Osteoblast (primary cell): ENCODE results near the gene CFAP161. TPM values are rescaled to one million over a fixed set of nuclear protein-coding genes. Genes with fewer than 3 reads are reported as not detected.

ENCODE experiments used
- DNase-seq: peaks from one replicate; pipeline ENCODE4 v3.0.0; 2011; ENCODE audit warnings: low spot score, mixed read lengths; ENCODE audit not compliant: insufficient read length; ENCODE audit errors: missing footprints
- H2AFZ ChIP-seq: 2 replicates; pipeline ENCODE4 v1.6.0; 2011; ENCODE audit warnings: mild to moderate bottlenecking, low read length
- H3K27ac ChIP-seq: 2 replicates; pipeline ENCODE4 v1.5.1; 2011; ENCODE audit warnings: mild to moderate bottlenecking, low read depth, low read length, moderate library complexity
- H3K27me3 ChIP-seq: 2 replicates; pipeline ENCODE4 v1.6.0; 2012; ENCODE audit warnings: mild to moderate bottlenecking, control low read depth, inconsistent platforms, low read length, moderate library complexity; ENCODE audit not compliant: insufficient read depth
- H3K36me3 ChIP-seq: 2 replicates; pipeline ENCODE4 v1.5.1; 2011; ENCODE audit warnings: mild to moderate bottlenecking, low read length, control low read depth, moderate library complexity; ENCODE audit not compliant: insufficient read depth
- H3K4me1 ChIP-seq: 2 replicates; pipeline ENCODE4 v1.5.1; 2011; ENCODE audit warnings: mild to moderate bottlenecking, low read length, control low read depth, moderate library complexity; ENCODE audit not compliant: insufficient read depth
- H3K4me2 ChIP-seq: 2 replicates; pipeline ENCODE4 v1.6.0; 2011; ENCODE audit warnings: mild to moderate bottlenecking, low read length; ENCODE audit not compliant: insufficient read depth
- H3K4me3 ChIP-seq: fragments of 200-600 bp; sonication (generic); 3 replicates; pipeline ENCODE4 v1.5.1; 2012; ENCODE audit warnings: mild to moderate bottlenecking, low read length, inconsistent platforms; ENCODE audit not compliant: insufficient read depth
- H3K79me2 ChIP-seq: 2 replicates; pipeline ENCODE4 v1.6.0; 2012; ENCODE audit warnings: mild to moderate bottlenecking, low read length, control low read depth, inconsistent platforms; ENCODE audit not compliant: insufficient read depth
- H3K9me3 ChIP-seq: 2 replicates; pipeline ENCODE4 v1.5.1; 2011; ENCODE audit warnings: low read depth, low read length, control low read depth
- H4K20me1 ChIP-seq: 2 replicates; pipeline ENCODE4 v1.6.0; 2012; ENCODE audit warnings: mild to moderate bottlenecking, low read length, control low read depth; ENCODE audit not compliant: insufficient read depth
- total RNA-seq: library from RNA; depleted of rRNA; stranded (reverse); fragments of >200 nt; gene quantifications from 2 replicates; pipeline ENCODE4 v1.2.3, GENCODE V29; 2012
- TF ChIP-seq, protein P1 (sequence below): IDR thresholded peaks from 2 replicates; pipeline ENCODE4 v1.5.1; 2011; ENCODE audit warnings: mild to moderate bottlenecking, low read depth, low read length, moderate library complexity; ENCODE audit errors: extremely low read depth

The CFAP161 gene
- total RNA-seq, 1 donor, result under 0.01 TPM

DNA sequence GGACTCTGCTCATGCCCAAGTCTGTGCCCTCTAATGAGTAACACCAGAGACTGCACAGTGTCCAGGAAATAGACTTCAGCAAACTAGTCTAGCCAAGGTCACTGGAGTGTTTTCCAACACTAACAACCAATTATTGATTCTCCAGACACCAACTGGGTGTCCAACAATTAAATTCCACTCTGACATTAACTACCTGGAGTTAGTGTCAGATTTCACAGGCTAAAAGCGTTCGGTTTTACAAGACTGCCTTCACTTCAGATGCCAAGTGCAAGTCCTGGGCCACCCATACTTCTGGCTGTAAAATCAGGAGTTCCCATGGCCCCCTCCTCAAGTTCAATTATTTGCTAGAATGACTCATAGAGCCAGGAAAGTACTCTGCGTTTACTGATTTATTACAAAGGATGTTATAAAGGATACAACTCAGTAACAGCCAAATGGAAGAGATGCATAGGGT lies 20.8 kb upstream of the CFAP161 start:
- Histone ChIP-seq H3K79me2 (no peaks in the 10 kb centered on the region), H3K27me3 (peaks cover 29% of the 10 kb centered on the region), H3K36me3 (no peaks in the 10 kb centered on the region), H3K9me3 (no peaks in the 10 kb centered on the region), H3K4me3 (no peak overlapping the region), H3K4me1 (peaks cover 14% of the 10 kb centered on the region), H3K4me2 (no peak overlapping the region), H3K27ac (no peak overlapping the region), H4K20me1 (no peaks in the 10 kb centered on the region), H2AFZ (no peak overlapping the region)
- DNase-seq, result no peak
- TF ChIP-seq, protein P1, sequence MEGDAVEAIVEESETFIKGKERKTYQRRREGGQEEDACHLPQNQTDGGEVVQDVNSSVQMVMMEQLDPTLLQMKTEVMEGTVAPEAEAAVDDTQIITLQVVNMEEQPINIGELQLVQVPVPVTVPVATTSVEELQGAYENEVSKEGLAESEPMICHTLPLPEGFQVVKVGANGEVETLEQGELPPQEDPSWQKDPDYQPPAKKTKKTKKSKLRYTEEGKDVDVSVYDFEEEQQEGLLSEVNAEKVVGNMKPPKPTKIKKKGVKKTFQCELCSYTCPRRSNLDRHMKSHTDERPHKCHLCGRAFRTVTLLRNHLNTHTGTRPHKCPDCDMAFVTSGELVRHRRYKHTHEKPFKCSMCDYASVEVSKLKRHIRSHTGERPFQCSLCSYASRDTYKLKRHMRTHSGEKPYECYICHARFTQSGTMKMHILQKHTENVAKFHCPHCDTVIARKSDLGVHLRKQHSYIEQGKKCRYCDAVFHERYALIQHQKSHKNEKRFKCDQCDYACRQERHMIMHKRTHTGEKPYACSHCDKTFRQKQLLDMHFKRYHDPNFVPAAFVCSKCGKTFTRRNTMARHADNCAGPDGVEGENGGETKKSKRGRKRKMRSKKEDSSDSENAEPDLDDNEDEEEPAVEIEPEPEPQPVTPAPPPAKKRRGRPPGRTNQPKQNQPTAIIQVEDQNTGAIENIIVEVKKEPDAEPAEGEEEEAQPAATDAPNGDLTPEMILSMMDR, result no peak

DNA sequence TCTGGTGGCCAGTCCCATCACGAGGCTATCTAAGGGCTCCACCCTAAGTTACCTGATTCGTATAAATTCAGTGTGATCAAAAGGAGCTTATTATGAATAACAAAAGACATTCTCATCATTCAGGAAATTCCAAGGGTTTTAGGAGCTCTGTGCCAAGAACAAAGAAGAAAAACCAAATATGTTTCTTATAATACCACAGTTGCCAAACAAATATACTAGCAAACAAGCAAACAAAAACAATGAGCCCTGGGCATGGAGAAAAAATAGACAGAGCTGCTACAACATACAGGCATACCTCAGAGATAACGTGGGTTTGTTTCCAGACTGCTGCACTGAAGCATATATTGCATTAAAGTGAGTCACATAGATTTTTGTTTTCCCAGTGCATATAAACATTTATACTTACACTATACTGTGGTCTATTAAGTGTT lies 20.2 kb upstream of the CFAP161 start:
- no peak overlapping the region for H3K4me2 ChIP-seq
- no peaks in the 10 kb centered on the region for H3K9me3 ChIP-seq
- TF ChIP-seq, protein P1, result no peak
- H3K4me1 ChIP-seq, result peaks cover 14% of the 10 kb centered on the region
- H3K27ac ChIP-seq, result no peak overlapping the region
- no peak overlapping the region for H3K4me3 ChIP-seq
- peaks cover 35% of the 10 kb centered on the region for H3K27me3 ChIP-seq
- no peaks in the 10 kb centered on the region for H4K20me1 ChIP-seq
- H3K79me2 ChIP-seq, result no peaks in the 10 kb centered on the region
- H2AFZ ChIP-seq, result no peak overlapping the region
- H3K36me3 ChIP-seq, result no peaks in the 10 kb centered on the region
- DNase-seq, result no peak

DNA sequence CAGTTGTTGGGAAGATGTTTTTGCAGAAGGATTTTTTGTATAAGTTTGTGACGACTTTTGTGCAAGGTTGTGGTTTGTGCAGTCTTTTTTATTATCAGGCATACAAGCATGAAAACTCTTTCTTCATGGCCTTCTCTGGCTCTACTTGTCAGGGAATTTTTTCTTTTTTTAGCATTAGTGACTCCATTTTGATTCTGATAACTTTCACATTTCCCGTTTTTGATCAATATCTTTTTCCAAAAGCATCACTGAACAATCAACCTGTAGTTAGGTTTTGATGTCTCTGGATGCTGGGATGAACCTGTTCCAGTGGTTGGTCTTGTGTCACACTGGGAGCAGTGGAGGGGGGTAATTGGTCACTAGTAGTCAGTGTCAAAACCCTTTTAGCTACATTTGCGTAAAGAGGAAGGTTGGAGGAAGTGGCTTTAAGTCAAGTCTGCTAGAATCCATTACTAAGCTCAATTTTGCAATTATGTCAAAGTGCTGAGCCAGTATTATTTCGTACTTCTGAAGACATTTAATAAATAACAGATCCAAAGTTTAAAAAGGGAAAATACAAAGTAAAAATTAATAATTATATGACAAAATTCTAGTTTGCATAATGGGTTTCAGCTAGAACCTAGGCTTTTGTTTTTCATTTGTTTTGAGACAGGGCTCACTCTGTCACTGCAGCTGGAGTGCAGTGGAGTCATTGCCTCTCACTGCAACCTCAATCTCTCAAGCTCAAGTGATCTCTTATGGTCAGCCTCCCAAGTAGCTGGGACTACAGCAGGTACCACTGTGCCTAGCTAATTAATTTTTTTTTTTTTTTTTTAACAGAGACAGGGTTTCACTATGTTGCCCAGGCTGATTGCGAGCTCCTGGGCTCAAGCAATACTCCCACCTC lies 18.8 kb upstream of the CFAP161 start:
- no peak overlapping the region for H3K4me3 ChIP-seq
- no peak for DNase-seq
- no peak overlapping the region for H3K27ac ChIP-seq
- H3K79me2 ChIP-seq, result no peaks in the 10 kb centered on the region
- H4K20me1 ChIP-seq, result no peaks in the 10 kb centered on the region
- no peaks in the 10 kb centered on the region for H3K36me3 ChIP-seq
- TF ChIP-seq, protein P1, result no peak
- no peak overlapping the region for H2AFZ ChIP-seq
- H3K4me2 ChIP-seq, result no peak overlapping the region
- H3K27me3 ChIP-seq, result peaks cover 28% of the 10 kb centered on the region
- H3K4me1 ChIP-seq, result peaks cover 14% of the 10 kb centered on the region
- H3K9me3 ChIP-seq, result no peaks in the 10 kb centered on the region

DNA sequence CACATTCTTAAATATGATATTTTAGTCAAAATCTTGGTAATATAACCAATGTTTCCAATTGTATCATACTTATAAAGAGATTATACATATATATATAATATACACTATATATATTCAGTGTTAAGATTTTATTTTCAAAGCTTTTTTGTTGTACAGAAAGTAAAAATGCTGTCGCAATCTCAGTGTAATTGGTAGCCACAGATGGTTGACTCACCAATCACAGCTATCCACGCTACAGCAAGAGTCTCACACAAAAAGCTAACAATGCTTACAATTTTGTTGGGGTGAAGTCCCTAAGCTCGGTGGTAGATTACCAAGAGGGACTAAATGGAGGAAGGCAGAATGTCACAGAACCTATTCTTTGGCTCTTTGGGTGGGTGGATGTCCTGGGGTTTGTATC lies 16.9 kb upstream of the CFAP161 start:
- peak overlapping the region; percentile 82 for H3K27ac ChIP-seq
- H3K27me3 ChIP-seq, result peaks cover 16% of the 10 kb centered on the region
- H3K79me2 ChIP-seq, result no peaks in the 10 kb centered on the region
- TF ChIP-seq, protein P1, result no peak
- H3K36me3 ChIP-seq, result no peaks in the 10 kb centered on the region
- H3K4me3 ChIP-seq, result no peak overlapping the region
- peaks cover 14% of the 10 kb centered on the region for H3K4me1 ChIP-seq
- H3K9me3 ChIP-seq, result no peaks in the 10 kb centered on the region
- no peak for DNase-seq
- H3K4me2 ChIP-seq, result peak overlapping the region; percentile 78
- no peaks in the 10 kb centered on the region for H4K20me1 ChIP-seq
- no peak overlapping the region for H2AFZ ChIP-seq
